ENCODE results near the gene BLACAT1.

- TF ChIP-seq CTCF (conservative IDR thresholded peaks at IDR 0.05; ENCODE audit: low read depth, low read length) (no peak), RAD21 (IDR thresholded peaks at IDR 0.05; ENCODE audit: low read length) (no peak), MXI1 (IDR thresholded peaks at IDR 0.05; ENCODE audit: borderline replicate concordance, low read depth, low read length) (no peak), POLR2A (IDR thresholded peaks at IDR 0.05; ENCODE audit: low read depth, low read length) (no peak), ELK1 (IDR thresholded peaks at IDR 0.05; ENCODE audit: borderline replicate concordance, low read depth, low read length) (no peak), RCOR1 (IDR thresholded peaks at IDR 0.05; ENCODE audit: insufficient replicate concordance, low read length) (no peak), MAFK (IDR thresholded peaks at IDR 0.05; ENCODE audit: low read depth, low read length) (no peak), CEBPB (IDR thresholded peaks at IDR 0.05; ENCODE audit: low read depth, low read length) (no peak), RFX5 (IDR thresholded peaks at IDR 0.05; ENCODE audit: low read depth, low read length) (no peak)
Measured at GRCh38 chr1:205502111-205502810, 46.4 kb upstream of the BLACAT1 start.

All from IMR-90 (cell line).